GM12878 (cell line): ENCODE results near the gene SHH. TPM values are rescaled to one million over a fixed set of nuclear protein-coding genes. Genes with fewer than 3 reads are reported as not detected.

Experiments
- ATAC-seq: fragments of 200-7000 bp; cut with Tn5 transposase; 3 replicates; pipeline ENCODE4 v1.9.1; 2020; ENCODE audit warnings: mild to moderate bottlenecking, moderate library complexity
- BruUV-seq: library from RNA; stranded (reverse); fragments of 400-500 nt; replicated peaks from 2 replicates; lab custom pipeline; 2021; lab: Mats Ljungman, UMichigan
- CTCF ChIA-PET: fragments of 300-600 bp; sonication (Branson Sonifier 250); formaldehyde crosslinking; extraction: SDS; loops from one replicate; lab custom pipeline; 2021; ENCODE audit warnings: inconsistent platforms; lab: Yijun Ruan, JAX
- POLR2A ChIA-PET: fragments of 350-600 bp; formaldehyde crosslinking; extraction: SDS; loops from one replicate; lab custom pipeline; 2021; ENCODE audit warnings: inconsistent platforms; lab: Charles Lee
- RAD21 ChIA-PET: fragments of 300-600 bp; sonication (Branson Sonifier 250); formaldehyde crosslinking; loops from one replicate; lab custom pipeline; 2023; ENCODE audit warnings: antibody characterized with exemption; ENCODE audit not compliant: unreplicated experiment; lab: Charles Lee
- SMC1A ChIA-PET: fragments of 300-600 bp; sonication (Branson Sonifier 250); formaldehyde crosslinking; loops from one replicate; lab custom pipeline; 2023; ENCODE audit not compliant: unreplicated experiment, uncharacterized antibody; lab: Charles Lee
- DNase-seq: peaks from one replicate; pipeline ENCODE4 v3.0.0-alpha.2; 2011; ENCODE audit warnings: low read depth, low spot score
- FAIRE-seq: peaks from 3 replicates; lab custom pipeline; 2011; peaks lifted over from hg19 to GRCh38; lab: Jason Lieb, UNC
- H2AFZ ChIP-seq: 2 replicates; pipeline ENCODE4 v1.6.0; 2011; ENCODE audit warnings: low read depth, low read length, control low read depth; ENCODE audit not compliant: control insufficient read depth
- H3K27ac ChIP-seq: 2 replicates; pipeline ENCODE4 v1.5.1; 2011; ENCODE audit warnings: control low read depth; ENCODE audit not compliant: control insufficient read depth, insufficient read depth
- H3K27me3 ChIP-seq, 2 experiments: replicated peaks in 1 of 2; 2 replicates each; pipeline versions ENCODE4 v1.6.0 to v1.6.1; 2011; ENCODE audit warnings: low read length in 1 of 2; ENCODE audit not compliant: control insufficient read depth in 2 of 2, insufficient read depth in 2 of 2
- H3K36me3 ChIP-seq, 2 experiments: 2 replicates each; pipeline ENCODE4 v1.5.1; 2011; ENCODE audit warnings: low read length in 1 of 2; ENCODE audit not compliant: control insufficient read depth in 2 of 2, insufficient read depth in 2 of 2
- H3K4me1 ChIP-seq: 2 replicates; pipeline ENCODE4 v1.6.1; 2011; ENCODE audit warnings: mild to moderate bottlenecking, low read length, moderate library complexity, mixed read lengths; ENCODE audit not compliant: control insufficient read depth, insufficient read depth
- H3K4me2 ChIP-seq: 2 replicates; pipeline ENCODE4 v1.6.0; 2011; ENCODE audit warnings: control low read depth; ENCODE audit not compliant: control insufficient read depth, insufficient read depth
- H3K4me3 ChIP-seq: fragments of 200-600 bp; sonication (generic); 2 replicates; pipeline ENCODE4 v1.5.1; 2016
- H3K79me2 ChIP-seq: 2 replicates; pipeline ENCODE4 v1.6.0; 2011; ENCODE audit warnings: low read length; ENCODE audit not compliant: control insufficient read depth, insufficient read depth
- H3K9ac ChIP-seq: 2 replicates; pipeline ENCODE4 v1.8.0; 2011; ENCODE audit warnings: low read length, control low read depth, mixed read lengths; ENCODE audit not compliant: control insufficient read depth, insufficient read depth
- H3K9me3 ChIP-seq: replicated peaks from 3 replicates; pipeline ENCODE4 v1.5.1; 2011; ENCODE audit warnings: mild to moderate bottlenecking, low read length; ENCODE audit not compliant: control insufficient read depth, insufficient read depth
- H4K20me1 ChIP-seq: 2 replicates; pipeline ENCODE4 v1.6.0; 2011; ENCODE audit not compliant: control insufficient read depth, insufficient read depth
- ATF7 ChIP-seq: fragments of 450-650 bp; IDR thresholded peaks from 2 replicates; pipeline ENCODE4 v1.6.1; 2016; ENCODE audit warnings: low read depth, mild to moderate bottlenecking
- BCL11A ChIP-seq: IDR thresholded peaks from 2 replicates; pipeline ENCODE4 v1.6.1; 2011; ENCODE audit warnings: low read depth, low read length
- E4F1 ChIP-seq: fragments of 450-650 bp; IDR thresholded peaks from 2 replicates; pipeline ENCODE4 v1.6.1; 2018; ENCODE audit warnings: borderline replicate concordance, mild to moderate bottlenecking; ENCODE audit not compliant: partially characterized antibody
- IKZF2 ChIP-seq, 2 experiments: fragments of 450-650 bp; IDR thresholded peaks; 2 replicates each; pipeline ENCODE4 v1.6.1; 2017; ENCODE audit warnings: mild to moderate bottlenecking in 2 of 2, moderate library complexity in 2 of 2
- NFXL1 ChIP-seq: fragments of 450-650 bp; IDR thresholded peaks from 2 replicates; pipeline ENCODE4 v1.6.1; 2017; ENCODE audit warnings: antibody characterized with exemption, mild to moderate bottlenecking, borderline replicate concordance
- NR2C1 ChIP-seq: fragments of 450-650 bp; IDR thresholded peaks from 2 replicates; pipeline ENCODE4 v1.6.1; 2017; ENCODE audit warnings: antibody characterized with exemption, mild to moderate bottlenecking, moderate library complexity
- POLR2AphosphoS5 ChIP-seq: IDR thresholded peaks from 2 replicates; pipeline ENCODE4 v1.6.1; 2011; ENCODE audit warnings: mild to moderate bottlenecking, low read length, inconsistent platforms
- RBBP5 ChIP-seq: fragments of 200-600 bp; sonication (generic); conservative IDR thresholded peaks from 2 replicates; pipeline ENCODE4 v1.6.1; 2016
- RELA ChIP-seq: fragments of 450-650 bp; IDR thresholded peaks from 2 replicates; pipeline ENCODE4 v1.8.0; 2014; ENCODE audit warnings: borderline replicate concordance; ENCODE audit not compliant: partially characterized antibody
- SPI1 ChIP-seq: IDR thresholded peaks from 2 replicates; pipeline ENCODE4 v1.6.1; 2011; ENCODE audit warnings: low read depth, mild to moderate bottlenecking, low read length, moderate library complexity, borderline replicate concordance; ENCODE audit not compliant: insufficient read depth
- ZBED1 ChIP-seq: IDR thresholded peaks from 2 replicates; pipeline ENCODE4 v1.6.1; 2016; ENCODE audit warnings: borderline replicate concordance
- ZNF217 ChIP-seq: fragments of 450-650 bp; IDR thresholded peaks from 2 replicates; pipeline ENCODE4 v1.6.1; 2017; ENCODE audit warnings: antibody characterized with exemption, mild to moderate bottlenecking
- ZNF592 ChIP-seq: fragments of 450-650 bp; IDR thresholded peaks from 2 replicates; pipeline ENCODE4 v1.6.1; 2017; ENCODE audit warnings: mild to moderate bottlenecking, moderate library complexity
- ZZZ3 ChIP-seq: IDR thresholded peaks from 2 replicates; pipeline ENCODE4 v1.6.1; 2011; ENCODE audit warnings: low read depth; ENCODE audit not compliant: control insufficient read depth, insufficient read length
- WGBS: methylation state at CpG from one replicate; pipeline ENCODE4 v1.1.6; 2016; ENCODE audit warnings: low lambda C conversion rate; ENCODE audit not compliant: insufficient replicate concordance, insufficient coverage; ENCODE audit errors: missing lambda C conversion rate; 5-methylcytosine and 5-hydroxymethylcytosine counted together
- in situ Hi-C: fragments of 300-500 bp; cut with MboI; formaldehyde crosslinking; loops from 9 replicates; pipeline ENCODE4 v1.14.3; 2018; ENCODE audit warnings: mixed read lengths
- intact Hi-C: fragments of 100-400 bp; cut with micrococcal nuclease; formaldehyde crosslinking; loops from one replicate; pipeline ENCODE4 v1.14.2; 2022; ENCODE audit not compliant: unreplicated experiment
- polyA plus RNA-seq, 11 experiments: library from polyadenylated mRNA; depleted of rRNA in 4 of 11; unstranded in 6 of 11; stranded (reverse) in 5 of 11; fragments of >200 nt; fragmentation: Nextera tagmentation in 4 of 11; fragmentation: Illumina TruSeq in 1 of 11; extraction: Ambion mirVana in 4 of 11; extraction: Trizol in 1 of 11; gene quantifications; 1 replicate in 1 of 11; 2 replicates in 10 of 11; pipeline versions ENCODE4 v1.2.1 to v1.2.3, GENCODE V29; 2011 to 2016; ENCODE audit warnings: inconsistent platforms in 2 of 11, missing spikeins in 2 of 11, low read depth in 1 of 11
- total RNA-seq, 4 experiments: library from RNA; depleted of rRNA in 3 of 4; stranded (reverse); fragments of >200 nt in 3 of 4; fragmentation: Illumina TruSeq in 1 of 4; extraction: Trizol in 1 of 4; gene quantifications; 2 replicates each; pipeline versions ENCODE4 v1.2.1 to v1.2.3, GENCODE V29; 2013 to 2021
- TF ChIP-seq, protein P1 (sequence below): fragments of 450-650 bp; IDR thresholded peaks from 2 replicates; pipeline ENCODE4 v1.6.1; 2017; ENCODE audit warnings: borderline replicate concordance
- TF ChIP-seq, protein P2 (sequence below): fragments of 450-650 bp; IDR thresholded peaks from 2 replicates; pipeline ENCODE4 v1.6.1; 2017; ENCODE audit warnings: low read depth, mild to moderate bottlenecking, moderate library complexity

SHH gene
- total and polyA plus RNA-seq, 10 of the 15 experiments (the other 5 are each of a cell fraction or from before 2014, with no cell fraction given) = not detected

- Histone ChIP-seq H4K20me1 (no peaks in the 10 kb centered on the region), H3K4me2 (no peak overlapping the region), H3K4me1 (no peaks in the 10 kb centered on the region), H3K27ac (no peak overlapping the region), H3K9ac (no peak overlapping the region), H3K9me3 (no peaks in the 10 kb centered on the region; the same call in 2 of the 3 replicates), H3K36me3 (no peaks in the 10 kb centered on the region), H3K4me3 (no peak overlapping the region), H2AFZ (no peak overlapping the region), H3K79me2 (no peaks in the 10 kb centered on the region), H3K27me3 (peaks cover 0 to 2% of the 10 kb centered on the region in 2 experiments; a peak in 2 of 4 replicates)
- ChIA-PET POLR2A (no interaction called here), CTCF (no interaction called here), SMC1A (no interaction called here), RAD21 (no interaction called here)
- in situ Hi-C loops = loop anchor here (5.0 to 25.0 kb wide), 3 partner anchors 653 to 1443 kb away; no protein-coding TSS in a partner anchor
- 53% methylated on average over 12 of the region's 12 CpGs for WGBS
- BruUV-seq = no TSS peak
- ATAC-seq (no peak), FAIRE-seq (no peak), DNase-seq (no peak)
- intact Hi-C loops = loop anchor here (10.0 kb wide), 2 partner anchors 336 to 826 kb away; partner anchors contain the start of gene RNF32
- TF ChIP-seq RELA = no peak
- TF ChIP-seq SPI1 = no peak
- TF ChIP-seq NFXL1 = no peak
- TF ChIP-seq, protein P1, sequence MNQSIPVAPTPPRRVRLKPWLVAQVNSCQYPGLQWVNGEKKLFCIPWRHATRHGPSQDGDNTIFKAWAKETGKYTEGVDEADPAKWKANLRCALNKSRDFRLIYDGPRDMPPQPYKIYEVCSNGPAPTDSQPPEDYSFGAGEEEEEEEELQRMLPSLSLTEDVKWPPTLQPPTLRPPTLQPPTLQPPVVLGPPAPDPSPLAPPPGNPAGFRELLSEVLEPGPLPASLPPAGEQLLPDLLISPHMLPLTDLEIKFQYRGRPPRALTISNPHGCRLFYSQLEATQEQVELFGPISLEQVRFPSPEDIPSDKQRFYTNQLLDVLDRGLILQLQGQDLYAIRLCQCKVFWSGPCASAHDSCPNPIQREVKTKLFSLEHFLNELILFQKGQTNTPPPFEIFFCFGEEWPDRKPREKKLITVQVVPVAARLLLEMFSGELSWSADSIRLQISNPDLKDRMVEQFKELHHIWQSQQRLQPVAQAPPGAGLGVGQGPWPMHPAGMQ = no peak
- no peak for TF ChIP-seq POLR2AphosphoS5
- no peak for TF ChIP-seq ZZZ3
- no peak for TF ChIP-seq ATF7
- TF ChIP-seq ZNF592 = no peak
- TF ChIP-seq E4F1 = no peak
- TF ChIP-seq, protein P2, sequence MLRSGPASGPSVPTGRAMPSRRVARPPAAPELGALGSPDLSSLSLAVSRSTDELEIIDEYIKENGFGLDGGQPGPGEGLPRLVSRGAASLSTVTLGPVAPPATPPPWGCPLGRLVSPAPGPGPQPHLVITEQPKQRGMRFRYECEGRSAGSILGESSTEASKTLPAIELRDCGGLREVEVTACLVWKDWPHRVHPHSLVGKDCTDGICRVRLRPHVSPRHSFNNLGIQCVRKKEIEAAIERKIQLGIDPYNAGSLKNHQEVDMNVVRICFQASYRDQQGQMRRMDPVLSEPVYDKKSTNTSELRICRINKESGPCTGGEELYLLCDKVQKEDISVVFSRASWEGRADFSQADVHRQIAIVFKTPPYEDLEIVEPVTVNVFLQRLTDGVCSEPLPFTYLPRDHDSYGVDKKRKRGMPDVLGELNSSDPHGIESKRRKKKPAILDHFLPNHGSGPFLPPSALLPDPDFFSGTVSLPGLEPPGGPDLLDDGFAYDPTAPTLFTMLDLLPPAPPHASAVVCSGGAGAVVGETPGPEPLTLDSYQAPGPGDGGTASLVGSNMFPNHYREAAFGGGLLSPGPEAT = no peak
- no peak for TF ChIP-seq RBBP5
- no peak for TF ChIP-seq IKZF2 (IDR thresholded peaks at IDR 0.05)
- TF ChIP-seq ZNF217 = no peak
- TF ChIP-seq ZBED1 = no peak
- TF ChIP-seq BCL11A = no peak
- TF ChIP-seq NR2C1 = no peak
Observed at GRCh38 chr7:155819186-155819585, 6.9 kb upstream of the SHH start.
